AG09309 (cell line): Measurements from ENCODE around the gene KPNA1.

ENCODE experiments used
- DNase-seq: peaks from one replicate; pipeline ENCODE4 v3.0.0-alpha.2; 2010; ENCODE audit warnings: low read depth
- H3K4me3 ChIP-seq: 2 replicates; pipeline ENCODE4 v1.5.1; 2011; ENCODE audit warnings: mild to moderate bottlenecking, low read depth, low read length, moderate library complexity; ENCODE audit not compliant: control insufficient read depth
- TF ChIP-seq, protein P1 (sequence below): IDR thresholded peaks from 2 replicates; pipeline ENCODE4 v1.5.1; 2011; ENCODE audit warnings: mild to moderate bottlenecking, low read depth, low read length, inconsistent platforms; ENCODE audit not compliant: insufficient read depth, control insufficient read depth; ENCODE audit errors: missing control alignments

The KPNA1 gene

DNA sequence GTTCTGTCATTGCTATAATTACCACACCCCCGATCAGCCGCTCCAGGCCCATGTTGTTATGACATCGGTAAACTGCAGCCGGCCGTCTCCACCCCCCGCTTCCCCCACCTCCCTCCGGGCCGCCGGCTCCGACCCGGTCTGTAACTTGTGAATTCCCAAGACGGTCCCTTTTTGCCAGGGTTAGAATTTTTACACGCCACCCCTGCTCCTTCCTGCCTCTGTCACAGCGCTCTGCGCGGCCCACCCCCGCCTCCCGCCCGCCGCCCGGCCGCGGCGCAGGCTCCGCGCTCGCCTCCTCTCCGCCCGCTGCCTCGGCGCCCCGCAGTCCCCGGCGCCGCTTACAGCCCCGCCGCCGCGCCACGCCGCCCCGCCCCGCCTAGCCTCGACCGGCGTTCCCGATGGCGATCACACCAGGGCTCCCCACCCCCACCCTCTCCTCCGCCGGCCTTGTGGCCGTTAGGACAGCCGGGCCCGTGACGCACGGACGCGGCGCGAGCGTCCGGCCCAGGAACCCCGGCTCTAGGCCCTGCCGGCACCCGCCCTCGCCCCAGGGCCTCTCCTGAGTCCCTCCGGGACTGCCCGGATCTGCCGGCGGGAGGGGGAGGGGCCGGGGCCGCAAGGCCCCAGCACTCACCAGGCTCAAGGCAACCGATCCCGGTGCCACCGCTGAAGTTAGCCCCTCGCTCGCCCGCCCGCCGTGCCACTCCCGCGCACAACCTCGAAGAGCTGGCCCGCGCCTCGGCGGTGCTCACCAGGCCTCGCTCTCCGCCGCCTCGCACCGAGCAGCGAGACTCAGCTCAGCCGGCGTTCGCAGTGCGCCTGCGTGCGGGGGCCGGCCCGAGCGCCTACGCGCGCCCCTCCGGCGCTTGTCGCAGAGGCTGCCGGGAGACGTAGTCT is at the start of gene KPNA1:
KPNA1 (minus strand) TSS at position 817 of the 897 bp plus-strand sequence. CDS start 18,374 bp downstream, outside the sequence.
- peak within 1 kb of the TSS; percentile 72 for H3K4me3 ChIP-seq
- peak; percentile 39 for DNase-seq
- TF ChIP-seq, protein P1, sequence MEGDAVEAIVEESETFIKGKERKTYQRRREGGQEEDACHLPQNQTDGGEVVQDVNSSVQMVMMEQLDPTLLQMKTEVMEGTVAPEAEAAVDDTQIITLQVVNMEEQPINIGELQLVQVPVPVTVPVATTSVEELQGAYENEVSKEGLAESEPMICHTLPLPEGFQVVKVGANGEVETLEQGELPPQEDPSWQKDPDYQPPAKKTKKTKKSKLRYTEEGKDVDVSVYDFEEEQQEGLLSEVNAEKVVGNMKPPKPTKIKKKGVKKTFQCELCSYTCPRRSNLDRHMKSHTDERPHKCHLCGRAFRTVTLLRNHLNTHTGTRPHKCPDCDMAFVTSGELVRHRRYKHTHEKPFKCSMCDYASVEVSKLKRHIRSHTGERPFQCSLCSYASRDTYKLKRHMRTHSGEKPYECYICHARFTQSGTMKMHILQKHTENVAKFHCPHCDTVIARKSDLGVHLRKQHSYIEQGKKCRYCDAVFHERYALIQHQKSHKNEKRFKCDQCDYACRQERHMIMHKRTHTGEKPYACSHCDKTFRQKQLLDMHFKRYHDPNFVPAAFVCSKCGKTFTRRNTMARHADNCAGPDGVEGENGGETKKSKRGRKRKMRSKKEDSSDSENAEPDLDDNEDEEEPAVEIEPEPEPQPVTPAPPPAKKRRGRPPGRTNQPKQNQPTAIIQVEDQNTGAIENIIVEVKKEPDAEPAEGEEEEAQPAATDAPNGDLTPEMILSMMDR, result no peak

DNA sequence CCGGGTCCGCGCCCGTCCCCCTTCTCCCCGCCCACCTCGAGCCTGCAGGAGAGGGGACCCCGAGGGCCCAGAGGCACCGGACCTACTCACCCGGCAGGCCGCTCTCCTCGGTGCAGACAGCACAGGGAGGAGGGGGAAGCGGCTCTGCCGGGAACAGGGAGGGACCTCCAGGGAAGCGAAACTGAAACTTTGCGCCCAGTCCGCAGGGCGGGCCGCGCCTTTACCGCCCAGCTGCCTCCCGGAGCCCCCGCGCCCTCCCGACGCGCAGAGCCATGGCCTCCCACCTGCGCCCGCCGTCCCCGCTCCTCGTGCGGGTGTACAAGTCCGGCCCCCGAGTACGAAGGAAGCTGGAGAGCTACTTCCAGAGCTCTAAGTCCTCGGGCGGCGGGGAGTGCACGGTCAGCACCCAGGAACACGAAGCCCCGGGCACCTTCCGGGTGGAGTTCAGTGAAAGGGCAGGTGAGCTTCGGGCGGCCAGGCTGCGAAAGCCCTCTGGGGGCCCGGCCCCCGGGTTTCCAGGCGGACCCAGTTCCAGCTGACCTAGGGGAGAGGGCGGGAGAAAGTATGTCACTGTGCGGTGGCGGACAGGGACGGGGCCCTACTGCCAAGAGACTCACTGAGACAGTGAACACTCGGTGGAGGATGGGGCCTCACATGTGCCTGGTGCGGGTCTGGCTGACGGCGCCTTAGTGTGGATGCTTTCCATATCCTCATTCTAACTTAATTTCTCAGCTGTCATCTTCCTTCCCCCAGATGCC is 49.6 kb upstream of the KPNA1 start, which contains the start of the genes DTX3L and PARP9:
DTX3L (plus strand) TSS at position 184 of the 758 bp plus-strand sequence; CDS start at position 273, 89 bp downstream.
PARP9 (minus strand) TSS at position 146 of the 758 bp plus-strand sequence. CDS start 4,680 bp downstream, outside the sequence.
- DNase-seq, result peak; percentile 43
- H3K4me3 ChIP-seq, result peak within 1 kb of the TSS; percentile 96
- TF ChIP-seq, protein P1, result no peak

GRCh38 chr3:122563717-122564025 is 48.9 kb upstream of the KPNA1 start:
- TF ChIP-seq, protein P1, result no peak
- H3K4me3 ChIP-seq, result peak overlapping the region; percentile 96
- DNase-seq, result no peak

GRCh38 chr3:122562923-122563716 is 48.4 kb upstream of the KPNA1 start:
- TF ChIP-seq, protein P1, result no peak
- peak overlapping the region; percentile 96 for H3K4me3 ChIP-seq
- DNase-seq, result no peak

- no peak overlapping the region for H3K4me3 ChIP-seq
- TF ChIP-seq, protein P1, result peak; percentile 68
- no peak for DNase-seq
Measured at GRCh38 chr3:122560680-122561079, 45.9 kb upstream of the KPNA1 start.

GRCh38 chr3:122559906-122560305 is 45.2 kb upstream of the KPNA1 start:
- H3K4me3 ChIP-seq, result no peak overlapping the region
- no peak for DNase-seq
- TF ChIP-seq, protein P1, result no peak
